H9 (cell line): ENCODE data around the gene SSX2IP. TPM values are rescaled to one million over a fixed set of nuclear protein-coding genes. Genes with fewer than 3 reads are reported as not detected.

Experiments
- DNase-seq: peaks from one replicate; pipeline ENCODE4 v3.0.0-alpha.2; 2017
- H2AFZ ChIP-seq: one replicate; pipeline ENCODE4 v1.6.1; 2013; ENCODE audit warnings: mild to moderate bottlenecking, low read length, control low read depth, moderate library complexity
- H2AK5ac ChIP-seq: 2 replicates; pipeline ENCODE4 v1.6.1; 2013; ENCODE audit warnings: low read length, control low read depth, mixed read lengths; ENCODE audit not compliant: insufficient read length
- H2BK120ac ChIP-seq: one replicate; pipeline ENCODE4 v1.6.1; 2013; ENCODE audit warnings: low read depth, mild to moderate bottlenecking, low read length, control low read depth, inconsistent platforms; ENCODE audit not compliant: poor library complexity, severe bottlenecking
- H2BK12ac ChIP-seq: 2 replicates; pipeline ENCODE4 v1.6.1; 2013; ENCODE audit warnings: low read length, control low read depth, mixed read lengths, low read depth; ENCODE audit not compliant: insufficient read length
- H2BK15ac ChIP-seq: 2 replicates; pipeline ENCODE4 v1.6.1; 2013; ENCODE audit warnings: low read depth, low read length, control low read depth
- H2BK20ac ChIP-seq: one replicate; pipeline ENCODE4 v1.6.1; 2013; ENCODE audit warnings: low read depth, mild to moderate bottlenecking, low read length, control low read depth, inconsistent platforms; ENCODE audit not compliant: poor library complexity, severe bottlenecking
- H2BK5ac ChIP-seq: 2 replicates; pipeline ENCODE4 v1.6.1; 2013; ENCODE audit warnings: low read length, control low read depth, mixed read lengths; ENCODE audit not compliant: insufficient read length
- H3K14ac ChIP-seq: 2 replicates; pipeline ENCODE4 v1.6.1; 2013; ENCODE audit warnings: low read length, control low read depth; ENCODE audit not compliant: insufficient read depth
- H3K18ac ChIP-seq: 2 replicates; pipeline ENCODE4 v1.6.1; 2013; ENCODE audit warnings: low read depth, mild to moderate bottlenecking, mixed read lengths, low read length, control low read depth; ENCODE audit not compliant: insufficient read length
- H3K23ac ChIP-seq: 2 replicates; pipeline ENCODE4 v1.6.1; 2013; ENCODE audit warnings: low read length, control low read depth, mixed read lengths, low read depth; ENCODE audit not compliant: insufficient read length
- H3K23me2 ChIP-seq: 2 replicates; pipeline ENCODE4 v1.6.1; 2013; ENCODE audit warnings: low read depth, mild to moderate bottlenecking, mixed read lengths, low read length, control low read depth; ENCODE audit not compliant: insufficient read length, poor library complexity, severe bottlenecking
- H3K27ac ChIP-seq: 2 replicates; pipeline ENCODE4 v1.5.1; 2013; ENCODE audit warnings: low read length, control low read depth, mixed read lengths, low read depth; ENCODE audit not compliant: insufficient read length
- H3K27me3 ChIP-seq: 2 replicates; pipeline ENCODE4 v1.6.1; 2013; ENCODE audit warnings: low read length, control low read depth, inconsistent platforms; ENCODE audit not compliant: insufficient read depth
- H3K4ac ChIP-seq: 2 replicates; pipeline ENCODE4 v1.6.1; 2013; ENCODE audit warnings: low read depth, mild to moderate bottlenecking, control low read depth, inconsistent platforms, low read length, moderate library complexity
- H3K4me1 ChIP-seq: 2 replicates; pipeline ENCODE4 v1.6.1; 2013; ENCODE audit warnings: low read length, control low read depth, inconsistent platforms; ENCODE audit not compliant: insufficient read depth
- H3K4me2 ChIP-seq: 2 replicates; pipeline ENCODE4 v1.6.1; 2013; ENCODE audit warnings: low read length, control low read depth, mixed read lengths; ENCODE audit not compliant: insufficient read length, insufficient read depth
- H3K56ac ChIP-seq: 2 replicates; pipeline ENCODE4 v1.6.1; 2013; ENCODE audit warnings: low read depth, mild to moderate bottlenecking, mixed read lengths, low read length, control low read depth; ENCODE audit not compliant: insufficient read length
- H3K79me1 ChIP-seq: 2 replicates; pipeline ENCODE4 v1.6.1; 2013; ENCODE audit warnings: low read depth, mild to moderate bottlenecking, moderate library complexity, low read length, control low read depth, inconsistent platforms; ENCODE audit not compliant: insufficient read depth, poor library complexity, severe bottlenecking
- H3K79me2 ChIP-seq: 2 replicates; pipeline ENCODE4 v1.6.1; 2013; ENCODE audit warnings: low read length, control low read depth, inconsistent platforms; ENCODE audit not compliant: insufficient read depth
- H3K9ac ChIP-seq: 2 replicates; pipeline ENCODE4 v1.6.1; 2013; ENCODE audit warnings: low read length, control low read depth, mixed read lengths; ENCODE audit not compliant: insufficient read length; ENCODE audit errors: extremely low read depth
- H3K9me3 ChIP-seq: one replicate; pipeline ENCODE4 v1.6.1; 2013; ENCODE audit warnings: low read depth, low read length, inconsistent platforms; ENCODE audit not compliant: control insufficient read depth
- H3T11ph ChIP-seq: one replicate; pipeline ENCODE4 v1.6.1; 2013; ENCODE audit warnings: mild to moderate bottlenecking, low read length, control low read depth, inconsistent platforms
- H4K20me1 ChIP-seq: one replicate; pipeline ENCODE4 v1.6.1; 2013; ENCODE audit not compliant: control insufficient read depth, insufficient read length, insufficient read depth
- H4K5ac ChIP-seq: 2 replicates; pipeline ENCODE4 v1.6.1; 2013; ENCODE audit warnings: low read depth, mild to moderate bottlenecking, mixed read lengths, low read length, control low read depth; ENCODE audit not compliant: insufficient read length
- H4K8ac ChIP-seq: replicated peaks from 2 replicates; pipeline ENCODE4 v1.6.1; 2013; ENCODE audit warnings: low read length, control low read depth, mixed read lengths, low read depth; ENCODE audit not compliant: insufficient read length
- H4K91ac ChIP-seq: 2 replicates; pipeline ENCODE4 v1.6.1; 2013; ENCODE audit warnings: low read depth, mild to moderate bottlenecking, moderate library complexity, mixed read lengths, low read length, control low read depth; ENCODE audit not compliant: insufficient read length
- H3K27ac Mint-ChIP-seq, 3 experiments: 2 replicates in 2 of 3; 3 replicates in 1 of 3; pipeline ENCODE4 v1.8.0; 2020 to 2021; ENCODE audit warnings: mixed read lengths in 3 of 3, mild to moderate bottlenecking in 1 of 3, moderate library complexity in 1 of 3
- H3K27me3 Mint-ChIP-seq: 2 replicates; pipeline ENCODE4 v1.8.0; 2021; ENCODE audit warnings: low read depth, mild to moderate bottlenecking, moderate library complexity, mixed read lengths
- H3K36me3 Mint-ChIP-seq, 3 experiments: 2 replicates in 2 of 3; 3 replicates in 1 of 3; pipeline ENCODE4 v1.8.0; 2020 to 2021; ENCODE audit warnings: low read depth in 3 of 3, mixed read lengths in 3 of 3; ENCODE audit not compliant: insufficient read depth in 1 of 3
- H3K4me1 Mint-ChIP-seq, 2 experiments: 2 replicates each; pipeline ENCODE4 v1.8.0; 2020; ENCODE audit warnings: mixed read lengths in 2 of 2
- H3K4me3 Mint-ChIP-seq, 2 experiments: 2 replicates in 1 of 2; 3 replicates in 1 of 2; pipeline ENCODE4 v1.8.0; 2020 to 2021; ENCODE audit warnings: mild to moderate bottlenecking in 2 of 2, mixed read lengths in 2 of 2, moderate library complexity in 1 of 2
- H3K9me3 Mint-ChIP-seq, 2 experiments: 2 replicates in 1 of 2; 3 replicates in 1 of 2; pipeline ENCODE4 v1.8.0; 2020; ENCODE audit warnings: mild to moderate bottlenecking in 2 of 2, mixed read lengths in 2 of 2, moderate library complexity in 1 of 2
- WGBS: extraction: QIAGEN DNeasy Blood & Tissue Kit; methylation state at CpG from one replicate; pipeline ENCODE4 v1.1.7; 2013; ENCODE audit warnings: missing lambda C conversion rate, low lambda C conversion rate, mixed read lengths; ENCODE audit not compliant: insufficient read length; ENCODE audit errors: extremely low coverage; 5-methylcytosine and 5-hydroxymethylcytosine counted together
- total RNA-seq: library from RNA; stranded (reverse); gene quantifications from 2 replicates; pipeline ENCODE4 v1.2.1, GENCODE V29; 2021
- TF ChIP-seq, protein P1 (sequence below): fragments of 200-600 bp; sonication (generic); conservative IDR thresholded peaks from 3 replicates; pipeline ENCODE4 v1.8.0; 2021; ENCODE audit warnings: antibody characterized with exemption, mild to moderate bottlenecking

Gene SSX2IP
- total RNA-seq, 1 experiment from 2014 or later: 19.6 TPM

DNA sequence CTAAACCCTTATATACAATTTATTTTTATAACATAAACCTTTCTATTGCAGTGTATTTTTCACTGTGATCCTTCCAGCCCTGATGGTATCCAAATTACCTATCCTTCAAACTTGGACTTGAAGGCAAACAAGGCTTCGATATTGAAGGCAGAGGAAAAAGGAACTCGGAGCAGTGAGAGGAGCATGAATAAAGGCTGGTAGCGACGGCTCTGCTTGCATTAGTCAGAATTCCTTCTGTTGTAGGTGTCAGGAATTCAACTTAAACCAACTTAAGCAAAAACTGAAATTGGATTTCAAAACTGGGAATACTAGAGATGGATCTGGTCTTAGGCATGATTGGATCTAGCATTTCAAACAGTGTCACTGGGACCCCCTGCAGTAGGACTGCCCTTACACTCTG lies 17.8 kb upstream of the SSX2IP start:
- H3K27ac Mint-ChIP-seq: no peak overlapping the region
- Histone ChIP-seq H4K91ac (no peak overlapping the region), H2AFZ (no peak overlapping the region), H4K8ac (no peak overlapping the region), H3K79me2 (no peaks in the 10 kb centered on the region), H3K4ac (no peak overlapping the region), H3K27ac (no peak overlapping the region), H2BK15ac (no peak overlapping the region), H3K18ac (no peak overlapping the region), H2BK20ac (no peak overlapping the region), H3K56ac (no peak overlapping the region), H3K14ac (no peak overlapping the region), H3K4me1 (no peaks in the 10 kb centered on the region; the same call in 1 of the 2 replicates), H3K23ac (no peak overlapping the region), H3K27me3 (no peaks in the 10 kb centered on the region), H3K79me1 (no peaks in the 10 kb centered on the region), H3K9ac (no peak overlapping the region), H3K23me2 (no peaks in the 10 kb centered on the region), H2BK5ac (no peak overlapping the region), H3T11ph (no peak overlapping the region), H4K20me1 (no peaks in the 10 kb centered on the region), H3K9me3 (no peaks in the 10 kb centered on the region), H4K5ac (no peak overlapping the region), H2BK12ac (no peak overlapping the region), H3K4me2 (no peak overlapping the region), H2AK5ac (no peak overlapping the region), H2BK120ac (no peak overlapping the region)
- TF ChIP-seq, protein P1, sequence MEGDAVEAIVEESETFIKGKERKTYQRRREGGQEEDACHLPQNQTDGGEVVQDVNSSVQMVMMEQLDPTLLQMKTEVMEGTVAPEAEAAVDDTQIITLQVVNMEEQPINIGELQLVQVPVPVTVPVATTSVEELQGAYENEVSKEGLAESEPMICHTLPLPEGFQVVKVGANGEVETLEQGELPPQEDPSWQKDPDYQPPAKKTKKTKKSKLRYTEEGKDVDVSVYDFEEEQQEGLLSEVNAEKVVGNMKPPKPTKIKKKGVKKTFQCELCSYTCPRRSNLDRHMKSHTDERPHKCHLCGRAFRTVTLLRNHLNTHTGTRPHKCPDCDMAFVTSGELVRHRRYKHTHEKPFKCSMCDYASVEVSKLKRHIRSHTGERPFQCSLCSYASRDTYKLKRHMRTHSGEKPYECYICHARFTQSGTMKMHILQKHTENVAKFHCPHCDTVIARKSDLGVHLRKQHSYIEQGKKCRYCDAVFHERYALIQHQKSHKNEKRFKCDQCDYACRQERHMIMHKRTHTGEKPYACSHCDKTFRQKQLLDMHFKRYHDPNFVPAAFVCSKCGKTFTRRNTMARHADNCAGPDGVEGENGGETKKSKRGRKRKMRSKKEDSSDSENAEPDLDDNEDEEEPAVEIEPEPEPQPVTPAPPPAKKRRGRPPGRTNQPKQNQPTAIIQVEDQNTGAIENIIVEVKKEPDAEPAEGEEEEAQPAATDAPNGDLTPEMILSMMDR: no peak
- no CpG with 5 or more reads among the region's 4 CpGs for WGBS
- no peak for DNase-seq
- no peaks in the 10 kb centered on the region; a peak in 1 of 5 replicates for H3K9me3 Mint-ChIP-seq
- peaks cover 0 to 6% of the 10 kb centered on the region in 2 experiments; a peak in 2 of 4 replicates for H3K4me1 Mint-ChIP-seq
- H3K27me3 Mint-ChIP-seq: no peaks in the 10 kb centered on the region
- H3K4me3 Mint-ChIP-seq: no peak overlapping the region
- H3K36me3 Mint-ChIP-seq: peaks cover 0 to 4% (median 0%) of the 10 kb centered on the region in 3 experiments; a peak in 1 of 7 replicates
